Measurements from ENCODE around the gene WNT3. TPM values are rescaled to one million over a fixed set of nuclear protein-coding genes. Genes with fewer than 3 reads are reported as not detected.

The WNT3 gene
- total RNA-seq, 4 donors from 2014 or later: 0.21 to 0.90 (median 0.73) TPM

DNA sequence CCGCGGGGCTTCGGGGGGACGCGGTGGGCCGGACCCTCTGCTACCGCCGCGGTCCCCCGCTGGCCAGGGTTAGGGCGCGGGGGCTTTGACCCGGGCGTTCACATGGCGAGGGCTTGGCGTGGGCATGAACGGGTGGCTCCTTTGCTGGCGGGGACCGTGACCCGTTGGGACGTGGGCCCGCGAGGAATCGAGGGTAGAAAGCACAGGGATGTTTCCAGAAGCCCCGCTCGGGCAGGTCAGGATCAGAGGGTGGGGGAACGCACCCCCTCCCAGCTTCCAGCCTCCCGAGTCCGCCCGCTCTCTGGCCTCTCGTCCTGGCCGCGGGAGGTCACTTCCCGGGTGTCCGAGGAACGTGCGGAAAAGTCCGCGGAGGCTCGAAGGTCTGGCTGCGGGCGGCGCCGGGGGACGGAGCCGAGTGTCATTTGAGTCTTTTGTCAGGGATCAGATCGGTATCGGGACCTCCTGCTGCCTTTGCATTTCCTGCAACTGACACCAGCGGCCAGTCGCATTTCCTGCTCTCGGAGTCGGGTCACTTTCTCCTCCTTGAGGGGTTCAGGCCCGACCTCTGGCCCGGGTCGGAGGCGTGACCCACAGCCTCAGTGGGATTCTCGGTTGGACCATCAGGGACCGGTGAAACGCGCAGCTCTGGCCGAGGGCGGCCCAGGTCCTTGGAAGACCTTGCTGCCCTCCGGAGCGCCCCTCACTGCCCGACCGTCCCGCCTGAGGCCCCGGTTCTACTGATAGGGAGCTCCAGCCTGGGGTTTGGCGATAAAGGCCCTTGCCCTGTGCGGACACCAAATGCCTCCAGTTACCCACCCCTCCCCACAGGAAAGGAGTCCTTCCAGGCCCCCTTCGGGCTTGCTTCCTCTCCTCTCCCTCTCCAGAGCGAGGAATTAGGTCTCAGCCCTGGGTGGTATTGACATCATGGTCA lies 702 bp upstream of the WNT3 start:
- Histone ChIP-seq H3K9me3 (no peaks in the 10 kb centered on the region), H3K4me1 (peaks cover 0 to 32% (median 20%) of the 10 kb centered on the region in 4 donors), H3K27me3 (peaks cover 0 to 96% of the 10 kb centered on the region in 2 donors), H3K4me3 (peak overlapping the region in 3 of 4 donors; percentile 6 to 37 (median 35)), H3K36me3 (no peaks in the 10 kb centered on the region), H3K27ac (no peak overlapping the region)
- no peak for DNase-seq (ENCODE audit: low spot score in 2 of 2)
- WGBS, 2 donors: 3 to 8% methylated on average over 20 to 72 of the region's 72 CpGs
- TF ChIP-seq EP300 (IDR thresholded peaks at IDR 0.05) (no peak), POLR2A (IDR thresholded peaks at IDR 0.05) (no peak)
- TF ChIP-seq, protein P1, sequence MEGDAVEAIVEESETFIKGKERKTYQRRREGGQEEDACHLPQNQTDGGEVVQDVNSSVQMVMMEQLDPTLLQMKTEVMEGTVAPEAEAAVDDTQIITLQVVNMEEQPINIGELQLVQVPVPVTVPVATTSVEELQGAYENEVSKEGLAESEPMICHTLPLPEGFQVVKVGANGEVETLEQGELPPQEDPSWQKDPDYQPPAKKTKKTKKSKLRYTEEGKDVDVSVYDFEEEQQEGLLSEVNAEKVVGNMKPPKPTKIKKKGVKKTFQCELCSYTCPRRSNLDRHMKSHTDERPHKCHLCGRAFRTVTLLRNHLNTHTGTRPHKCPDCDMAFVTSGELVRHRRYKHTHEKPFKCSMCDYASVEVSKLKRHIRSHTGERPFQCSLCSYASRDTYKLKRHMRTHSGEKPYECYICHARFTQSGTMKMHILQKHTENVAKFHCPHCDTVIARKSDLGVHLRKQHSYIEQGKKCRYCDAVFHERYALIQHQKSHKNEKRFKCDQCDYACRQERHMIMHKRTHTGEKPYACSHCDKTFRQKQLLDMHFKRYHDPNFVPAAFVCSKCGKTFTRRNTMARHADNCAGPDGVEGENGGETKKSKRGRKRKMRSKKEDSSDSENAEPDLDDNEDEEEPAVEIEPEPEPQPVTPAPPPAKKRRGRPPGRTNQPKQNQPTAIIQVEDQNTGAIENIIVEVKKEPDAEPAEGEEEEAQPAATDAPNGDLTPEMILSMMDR (IDR thresholded peaks at IDR 0.05): no peak

DNA sequence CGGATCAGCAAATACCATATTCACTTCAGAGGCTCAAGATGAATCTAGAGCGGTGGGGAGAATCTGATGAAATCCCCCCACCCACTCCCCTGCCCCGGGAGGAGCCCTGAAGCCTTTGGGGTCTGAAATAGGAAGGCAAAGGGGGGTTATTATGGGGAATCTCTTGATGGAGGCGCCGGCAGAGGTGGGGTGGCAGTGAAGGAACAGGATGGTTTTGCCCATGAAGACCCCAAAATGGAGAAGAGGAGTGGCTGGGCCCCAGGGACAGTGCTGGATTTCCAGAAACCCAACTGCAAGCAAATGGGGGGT lies 637 bp downstream of the WNT3 start:
- Histone ChIP-seq H3K27ac (no peak overlapping the region), H3K27me3 (peaks cover 0 to 94% of the 10 kb centered on the region in 2 donors)
- WGBS, 2 donors: 10% methylated on average over 5 of the region's 5 CpGs

DNA sequence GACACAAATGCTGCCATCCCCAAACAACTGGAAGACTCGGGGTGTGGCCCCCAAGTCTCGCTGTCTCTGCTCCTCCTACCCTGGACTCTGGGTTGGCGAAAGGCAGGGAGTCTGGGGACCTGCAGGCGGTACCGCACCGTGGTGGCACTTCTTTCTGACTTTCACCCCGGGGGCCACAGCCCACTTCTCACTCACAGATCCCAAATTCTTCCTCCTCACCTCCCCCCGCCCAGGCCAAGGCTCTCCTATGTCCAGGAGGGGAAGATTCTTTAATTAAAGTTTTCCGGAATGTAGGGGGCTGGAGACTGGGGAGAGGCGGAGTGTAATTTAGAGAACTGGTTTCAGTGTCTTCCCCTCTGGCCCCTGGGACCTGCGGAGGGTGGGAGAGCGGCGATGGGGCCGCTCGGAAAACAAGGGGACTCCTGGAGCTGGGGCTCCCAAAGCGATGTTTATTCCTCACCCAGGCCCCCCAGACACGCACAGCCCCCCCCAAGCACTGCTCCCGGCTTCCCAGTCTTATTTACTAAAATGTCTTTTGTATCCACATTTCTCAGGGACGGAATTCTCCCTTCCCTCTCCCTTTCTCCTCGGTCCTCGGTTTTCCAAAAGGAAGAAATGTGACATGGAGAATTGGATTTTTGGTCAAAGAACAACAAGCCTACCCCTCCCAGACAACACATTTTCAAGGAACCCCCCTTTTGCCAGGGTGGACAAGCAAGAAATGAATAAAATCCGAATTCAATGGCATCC lies 1.2 kb downstream of the WNT3 start:
- no peak overlapping the region for H3K4me3 ChIP-seq
- peaks cover 0 to 32% (median 20%) of the 10 kb centered on the region in 4 donors for H3K4me1 ChIP-seq
- no peak overlapping the region for H3K27ac ChIP-seq
- H3K36me3 ChIP-seq: no peaks in the 10 kb centered on the region
- WGBS, 2 donors: 11 to 12% methylated on average over 22 of the region's 22 CpGs
- no peaks in the 10 kb centered on the region for H3K9me3 ChIP-seq
- H3K27me3 ChIP-seq: peaks cover 0 to 94% of the 10 kb centered on the region in 2 donors
- TF ChIP-seq POLR2A (IDR thresholded peaks at IDR 0.05) (no peak), EP300 (IDR thresholded peaks at IDR 0.05) (no peak)
- TF ChIP-seq, protein P1 (IDR thresholded peaks at IDR 0.05): no peak
- no peak for DNase-seq (ENCODE audit: low spot score in 2 of 2)

More for the DNA sequence above, 637 bp downstream of the WNT3 start:
- H3K4me1 ChIP-seq: peaks cover 0 to 32% (median 20%) of the 10 kb centered on the region in 4 donors
- H3K4me3 ChIP-seq: no peak overlapping the region
- no peak for DNase-seq (ENCODE audit: low spot score in 2 of 2)
- TF ChIP-seq POLR2A (IDR thresholded peaks at IDR 0.05): no peak
- TF ChIP-seq, protein P1 (IDR thresholded peaks at IDR 0.05): no peak
- TF ChIP-seq EP300 (IDR thresholded peaks at IDR 0.05): no peak
- H3K9me3 ChIP-seq: no peaks in the 10 kb centered on the region
- H3K36me3 ChIP-seq: no peaks in the 10 kb centered on the region

DNA sequence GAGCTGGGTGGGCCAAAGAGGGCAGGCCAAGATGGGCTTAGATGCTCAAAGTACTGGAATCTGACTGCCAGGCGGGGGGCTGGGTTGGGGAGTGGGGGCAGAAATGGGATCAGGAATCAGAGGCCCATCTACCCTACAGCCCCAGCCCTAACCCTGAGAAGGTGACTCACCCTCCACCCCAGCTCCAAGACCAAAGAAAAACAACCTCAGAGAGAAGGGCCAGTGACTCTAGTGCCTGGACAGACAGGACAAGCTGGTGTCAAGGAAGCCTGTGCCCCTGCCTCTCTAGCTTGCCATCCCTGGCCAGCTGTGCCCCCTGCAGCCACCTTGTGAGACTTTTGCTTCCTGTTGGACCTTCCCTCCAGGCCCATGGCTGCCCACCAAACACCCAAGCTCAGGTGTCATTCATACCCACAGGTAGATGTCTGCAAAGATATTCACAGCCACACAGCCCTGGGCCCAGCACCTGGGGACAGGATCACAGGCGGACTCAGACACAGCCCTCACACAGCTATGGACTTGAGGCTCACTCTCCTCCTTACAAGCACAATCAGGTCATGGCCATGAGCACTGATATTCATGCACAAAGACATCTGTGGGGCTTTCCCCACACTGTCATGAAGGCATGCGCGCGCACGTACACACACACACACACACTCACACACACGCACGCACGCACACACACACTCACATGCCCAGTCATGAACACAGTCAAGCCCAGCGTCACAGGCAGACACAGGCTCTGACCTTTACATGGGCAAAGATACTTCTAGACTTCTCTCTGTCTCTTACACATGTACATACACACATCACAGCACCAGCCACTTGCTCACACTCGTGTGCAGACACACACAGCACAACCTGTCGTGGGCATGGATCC lies 2.8 kb downstream of the WNT3 start:
- H3K27ac ChIP-seq: no peak overlapping the region
- no peak for DNase-seq (ENCODE audit: low spot score in 2 of 2)
- peaks cover 0 to 85% of the 10 kb centered on the region in 2 donors for H3K27me3 ChIP-seq
- TF ChIP-seq, protein P1 (IDR thresholded peaks at IDR 0.05): no peak
- no peak for TF ChIP-seq POLR2A (IDR thresholded peaks at IDR 0.05)
- WGBS, 2 donors: 75 to 86% methylated on average over 11 to 12 of the region's 12 CpGs
- no peaks in the 10 kb centered on the region for H3K9me3 ChIP-seq
- H3K4me3 ChIP-seq: no peak overlapping the region
- H3K36me3 ChIP-seq: no peaks in the 10 kb centered on the region
- H3K4me1 ChIP-seq: peaks cover 0 to 30% (median 20%) of the 10 kb centered on the region in 4 donors
